HG03460 (cell line): ENCODE data around the gene CDX1.

Source experiments
- ATAC-seq: cut with Tn5 transposase; IDR thresholded peaks from one replicate; pipeline ENCODE4 v1.9.1; 2021; ENCODE audit not compliant: unreplicated experiment

The CDX1 gene

DNA sequence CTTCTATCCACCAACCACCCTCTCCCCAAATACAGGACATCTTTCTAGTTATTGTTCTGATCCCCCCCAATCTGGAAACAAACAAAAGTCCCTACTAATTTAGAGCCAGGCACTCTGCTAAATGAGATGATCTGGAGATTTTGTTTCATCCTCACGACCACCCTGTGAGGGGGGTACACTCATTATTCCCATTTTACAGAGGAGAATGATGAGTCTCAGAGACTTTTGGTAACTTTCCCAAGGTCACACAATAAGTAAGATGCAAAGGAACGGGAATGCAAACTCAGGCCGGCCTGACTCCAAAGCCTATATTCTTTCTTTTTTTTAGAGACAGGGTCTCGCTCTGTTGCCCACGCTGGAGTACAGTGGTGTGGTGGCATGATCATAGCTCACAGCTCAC, 20.3 kb upstream of the CDX1 start:
- ATAC-seq: no peak

DNA sequence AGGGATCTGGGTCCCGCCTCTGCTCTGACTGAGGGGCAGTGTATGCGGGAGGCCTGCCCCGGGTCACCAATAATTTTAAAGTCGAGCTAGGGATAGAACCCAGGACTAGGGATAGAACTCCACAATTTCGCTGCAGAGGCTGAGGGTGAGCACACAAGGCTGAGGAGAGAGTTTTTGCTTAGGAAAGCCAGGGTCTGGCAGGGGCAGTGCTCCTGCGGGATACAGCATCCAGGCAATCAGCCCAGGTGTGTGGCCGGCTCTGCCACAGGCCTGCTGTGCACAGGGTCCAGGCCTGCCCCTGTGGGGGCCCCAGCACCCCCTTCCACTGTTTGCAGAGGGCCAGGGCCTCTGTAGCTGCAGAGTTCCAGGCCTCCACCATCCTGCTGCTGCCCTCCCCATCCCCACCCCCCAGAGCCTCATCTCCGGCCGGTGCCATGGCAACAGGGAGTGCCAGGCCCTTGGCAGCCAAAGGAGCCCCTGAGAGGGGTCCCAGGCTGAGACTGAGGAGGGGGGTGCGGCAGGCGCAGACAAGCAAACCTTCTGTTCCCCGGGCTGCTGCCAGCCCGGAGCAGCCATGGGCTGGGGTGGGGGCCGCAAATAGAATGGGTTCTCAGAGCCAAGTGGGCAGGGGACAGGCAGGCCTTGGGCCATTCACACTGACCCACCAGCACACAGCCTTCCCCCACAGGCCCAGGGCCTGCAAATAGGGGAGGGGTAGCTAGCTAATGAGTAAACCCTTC, 19.5 kb upstream of the CDX1 start:
- no peak for ATAC-seq

DNA sequence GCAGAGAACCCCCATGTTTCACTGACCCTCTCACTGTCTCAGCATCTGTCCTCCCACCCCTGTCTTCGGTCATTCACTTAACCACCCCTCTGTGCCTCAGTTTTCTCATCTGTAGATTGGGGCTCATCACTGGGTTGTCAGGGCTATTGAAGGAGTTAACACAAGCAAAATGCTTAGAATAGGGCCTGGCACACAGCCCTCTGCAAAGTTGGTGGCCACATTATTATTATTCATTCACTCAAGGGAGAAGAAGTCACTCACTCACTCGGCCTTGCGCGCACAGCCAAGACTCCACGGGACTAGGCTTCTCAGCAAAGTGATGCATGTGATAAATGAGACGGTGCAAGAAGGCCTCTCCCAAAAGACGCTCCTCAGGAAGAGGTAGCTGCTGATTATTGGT, 18.9 kb upstream of the CDX1 start:
- no peak for ATAC-seq

GRCh38 chr5:150148117-150148927, 18.3 kb upstream of the CDX1 start:
- no peak for ATAC-seq

GRCh38 chr5:150149618-150150017, 17.0 kb upstream of the CDX1 start:
- ATAC-seq: no peak

- no peak for ATAC-seq
Measured at GRCh38 chr5:150152636-150153462, 13.7 kb upstream of the CDX1 start.

GRCh38 chr5:150153483-150153882, 13.1 kb upstream of the CDX1 start:
- ATAC-seq: no peak

- no peak for ATAC-seq
Measured at GRCh38 chr5:150153957-150154617, 12.5 kb upstream of the CDX1 start.

- ATAC-seq: no peak
Measured at GRCh38 chr5:150154618-150155128, 11.9 kb upstream of the CDX1 start.

DNA sequence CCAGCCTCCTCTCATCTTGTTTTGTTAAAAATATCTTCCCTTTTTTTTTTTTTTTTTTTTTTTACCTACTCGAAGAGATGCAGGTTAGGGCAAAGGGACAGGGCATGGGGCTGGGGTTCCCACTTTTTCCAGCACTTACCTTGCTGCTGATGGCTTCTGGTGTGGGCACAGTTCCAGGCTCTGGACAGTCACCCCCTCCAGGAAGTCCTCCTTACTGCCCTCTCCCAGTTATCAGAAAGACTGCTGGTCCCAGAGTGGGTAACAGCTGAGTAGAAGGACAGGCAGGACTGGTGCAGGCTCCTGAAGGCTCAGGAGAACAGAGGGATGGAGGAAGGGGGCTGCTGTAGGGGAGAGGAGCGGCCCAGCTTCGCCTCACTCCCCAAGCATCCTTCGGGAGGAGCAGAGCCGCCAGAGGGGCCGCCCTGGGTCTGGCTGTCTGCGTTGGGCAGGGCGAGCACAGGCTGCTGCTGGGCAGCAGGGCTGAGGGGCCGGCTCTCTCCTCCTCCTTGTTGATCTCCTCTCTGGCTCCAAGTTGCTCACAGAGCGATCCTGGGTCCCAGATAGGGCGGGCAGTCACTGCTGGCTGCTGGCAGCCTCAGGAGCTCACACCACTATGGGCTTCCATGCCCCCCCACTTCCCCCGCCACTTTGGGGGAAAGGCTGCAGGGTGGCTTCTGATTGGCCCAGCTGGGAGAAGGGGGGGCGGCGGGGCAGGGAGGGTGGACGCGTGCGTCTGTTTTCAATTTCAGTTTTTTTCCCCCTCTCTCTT, 11.1 kb upstream of the CDX1 start, which contains the start of gene PDGFRB:
Gene PDGFRB, minus strand, starts transcription at position 588 of the 769 bp plus-strand sequence. CDS start 18,798 bp downstream, outside the sequence.
- peak; percentile 49 for ATAC-seq

DNA sequence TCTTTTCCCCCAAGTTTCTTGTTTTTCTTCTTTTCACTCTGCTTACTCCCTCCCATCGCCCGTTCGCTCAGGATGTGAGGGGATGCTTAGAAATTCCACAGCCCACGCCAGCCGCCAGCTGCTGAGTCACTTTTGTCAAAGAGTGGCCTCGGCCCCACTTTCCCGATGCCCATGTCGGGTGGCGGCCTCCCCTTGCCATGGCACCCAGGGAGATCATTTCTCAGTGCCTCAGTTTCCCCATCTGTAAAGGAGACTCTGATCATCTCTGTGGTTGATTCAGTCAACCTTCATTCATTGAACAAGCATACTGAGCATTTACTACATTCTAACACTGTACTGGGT, 10.6 kb upstream of the CDX1 start:
- no peak for ATAC-seq

DNA sequence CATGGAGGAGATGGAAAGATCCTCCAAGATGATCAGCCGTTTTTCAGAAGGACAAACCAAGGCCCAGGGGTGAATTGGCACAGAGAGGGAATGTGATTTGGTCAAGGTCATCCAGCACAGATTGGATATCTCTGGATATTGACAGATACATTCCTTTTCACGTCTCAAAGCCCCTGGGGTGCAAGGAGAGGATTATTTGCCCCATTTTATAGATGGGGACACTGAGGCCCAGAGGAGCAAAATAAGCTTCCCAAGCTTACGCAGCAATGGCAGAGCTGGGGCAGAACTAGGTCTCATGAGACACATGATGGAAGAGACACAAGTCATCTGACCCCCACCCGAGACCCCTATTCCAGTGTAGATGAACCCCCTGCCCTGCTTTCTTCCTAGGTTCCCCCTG, 10.0 kb upstream of the CDX1 start:
- ATAC-seq: no peak

GRCh38 chr5:150157168-150157567, 9.4 kb upstream of the CDX1 start:
- no peak for ATAC-seq

GRCh38 chr5:150158170-150158949, 8.2 kb upstream of the CDX1 start:
- no peak for ATAC-seq

- ATAC-seq: no peak
Measured at GRCh38 chr5:150159031-150159430, 7.5 kb upstream of the CDX1 start.

- no peak for ATAC-seq
Measured at GRCh38 chr5:150159741-150160179, 6.8 kb upstream of the CDX1 start.

DNA sequence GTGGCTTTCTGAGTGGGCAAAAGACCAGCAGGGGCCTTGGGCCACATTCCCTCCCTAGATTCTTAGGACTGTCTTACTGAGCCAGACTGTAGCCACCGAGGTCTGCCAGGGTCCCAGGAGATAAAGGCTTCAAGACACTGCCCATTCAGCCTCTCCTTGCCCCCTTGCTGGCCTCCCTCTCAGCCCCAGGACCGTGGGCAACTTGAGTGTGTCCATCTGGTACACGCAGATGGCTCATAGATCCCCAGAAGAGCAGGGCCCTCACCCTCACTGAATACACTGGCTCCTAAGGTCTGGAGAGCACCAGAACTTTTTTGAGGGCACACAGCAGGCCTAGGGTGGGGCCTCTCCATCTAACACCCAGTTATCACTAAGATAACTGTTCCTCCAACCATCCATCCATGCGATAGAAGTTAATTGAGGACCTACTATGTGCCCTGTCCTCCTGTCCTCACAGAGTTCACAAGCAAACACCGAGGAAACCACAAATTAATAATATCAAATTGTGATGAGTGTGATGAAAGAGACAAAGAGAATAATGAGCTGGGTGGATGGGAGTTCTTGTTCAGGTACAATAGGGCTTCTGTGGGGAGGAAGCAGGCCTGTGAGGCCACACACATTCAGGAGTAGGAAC, 6.0 kb upstream of the CDX1 start:
- no peak for ATAC-seq

- ATAC-seq: peak; percentile 81
Measured at GRCh38 chr5:150161242-150162141, 5.1 kb upstream of the CDX1 start.
